ENCODE data around the gene GRIN3B.

GRIN3B gene

DNA sequence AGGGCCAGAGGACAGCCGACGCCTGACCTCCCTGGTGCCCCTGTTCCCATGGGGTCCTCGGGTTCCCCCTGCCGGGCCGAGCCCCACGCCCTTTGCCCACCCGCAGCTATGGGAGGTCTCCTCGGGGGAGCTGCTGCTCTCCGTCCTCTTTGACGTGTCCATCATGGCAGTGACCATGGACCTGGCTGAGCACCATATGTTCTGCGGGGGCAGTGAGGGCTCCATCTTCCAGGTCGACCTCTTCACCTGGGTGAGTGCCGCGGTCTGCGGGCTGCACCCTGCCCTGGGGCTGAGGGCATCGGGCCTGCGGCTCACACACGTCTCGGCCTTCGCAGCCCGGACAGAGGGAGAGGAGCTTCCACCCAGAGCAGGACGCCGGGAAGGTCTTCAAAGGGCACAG is 9.5 kb upstream of the GRIN3B start:
- H3K79me2 ChIP-seq: no peaks in the 10 kb centered on the region
- TF ChIP-seq, protein P1, sequence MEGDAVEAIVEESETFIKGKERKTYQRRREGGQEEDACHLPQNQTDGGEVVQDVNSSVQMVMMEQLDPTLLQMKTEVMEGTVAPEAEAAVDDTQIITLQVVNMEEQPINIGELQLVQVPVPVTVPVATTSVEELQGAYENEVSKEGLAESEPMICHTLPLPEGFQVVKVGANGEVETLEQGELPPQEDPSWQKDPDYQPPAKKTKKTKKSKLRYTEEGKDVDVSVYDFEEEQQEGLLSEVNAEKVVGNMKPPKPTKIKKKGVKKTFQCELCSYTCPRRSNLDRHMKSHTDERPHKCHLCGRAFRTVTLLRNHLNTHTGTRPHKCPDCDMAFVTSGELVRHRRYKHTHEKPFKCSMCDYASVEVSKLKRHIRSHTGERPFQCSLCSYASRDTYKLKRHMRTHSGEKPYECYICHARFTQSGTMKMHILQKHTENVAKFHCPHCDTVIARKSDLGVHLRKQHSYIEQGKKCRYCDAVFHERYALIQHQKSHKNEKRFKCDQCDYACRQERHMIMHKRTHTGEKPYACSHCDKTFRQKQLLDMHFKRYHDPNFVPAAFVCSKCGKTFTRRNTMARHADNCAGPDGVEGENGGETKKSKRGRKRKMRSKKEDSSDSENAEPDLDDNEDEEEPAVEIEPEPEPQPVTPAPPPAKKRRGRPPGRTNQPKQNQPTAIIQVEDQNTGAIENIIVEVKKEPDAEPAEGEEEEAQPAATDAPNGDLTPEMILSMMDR (IDR thresholded peaks at IDR 0.05): no peak
- H3K9me3 ChIP-seq (ENCODE audit: control insufficient read depth, low read length): no peaks in the 10 kb centered on the region
- no peaks in the 10 kb centered on the region for H3K27me3 ChIP-seq (ENCODE audit: control insufficient read depth, insufficient read depth, low read length)
- no peaks in the 10 kb centered on the region for H3K36me3 ChIP-seq (ENCODE audit: control insufficient read depth, insufficient read depth, low read length)
- H3K4me1 ChIP-seq: no peaks in the 10 kb centered on the region
- no peak overlapping the region for H2AFZ ChIP-seq
- no peak overlapping the region for H3K4me3 ChIP-seq (ENCODE audit: low read depth, low read length)
- no peak overlapping the region for H3K4me2 ChIP-seq (ENCODE audit: low read length)
- no peak overlapping the region for H3K9ac ChIP-seq
- no peak overlapping the region for H3K27ac ChIP-seq

DNA sequence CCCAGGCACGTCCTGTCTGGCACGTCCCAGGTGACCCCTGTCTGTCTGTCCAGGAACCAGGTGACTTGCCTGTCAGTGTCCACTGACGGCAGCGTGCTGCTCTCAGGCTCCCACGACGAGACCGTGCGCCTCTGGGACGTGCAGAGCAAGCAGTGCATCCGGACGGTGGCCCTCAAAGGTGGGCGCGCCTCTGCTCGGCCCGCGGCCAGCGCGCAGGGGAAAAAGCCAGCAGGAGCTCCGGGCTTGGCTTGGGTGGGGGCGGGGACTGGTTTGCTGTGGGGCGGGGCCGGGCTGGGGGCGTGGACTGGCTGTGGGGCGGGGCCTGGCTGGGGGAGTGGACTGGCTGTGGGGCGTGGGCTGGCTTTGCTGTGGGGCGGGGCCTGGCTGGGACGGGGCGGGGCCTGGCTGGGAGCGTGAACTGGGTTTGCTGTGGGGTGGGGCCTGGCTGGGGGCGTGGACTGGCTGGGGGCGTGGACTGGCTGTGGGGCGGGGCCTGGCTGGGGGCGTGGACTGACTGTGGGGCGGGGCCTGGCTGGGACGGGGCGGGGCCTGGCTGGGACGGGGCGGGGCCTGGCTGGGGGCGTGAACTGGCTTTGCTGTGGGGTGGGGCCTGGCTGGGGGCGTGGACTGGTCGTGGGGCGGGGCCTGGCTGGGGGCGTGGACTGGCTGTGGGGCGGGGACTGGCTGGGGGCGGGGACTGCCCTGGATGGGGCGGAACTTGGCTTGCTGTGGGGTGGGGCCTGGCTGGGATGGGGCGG is 8.9 kb upstream of the GRIN3B start:
- TF ChIP-seq, protein P1 (IDR thresholded peaks at IDR 0.05): no peak
- H3K27ac ChIP-seq: no peak overlapping the region
- no peaks in the 10 kb centered on the region for H3K36me3 ChIP-seq (ENCODE audit: control insufficient read depth, insufficient read depth, low read length)
- no peaks in the 10 kb centered on the region for H3K27me3 ChIP-seq (ENCODE audit: control insufficient read depth, insufficient read depth, low read length)
- H3K4me1 ChIP-seq: peaks cover 3% of the 10 kb centered on the region
- H3K9me3 ChIP-seq (ENCODE audit: control insufficient read depth, low read length): no peaks in the 10 kb centered on the region
- no peak overlapping the region for H2AFZ ChIP-seq
- no peak overlapping the region for H3K4me3 ChIP-seq (ENCODE audit: low read depth, low read length)
- H3K4me2 ChIP-seq (ENCODE audit: low read length): no peak overlapping the region
- no peaks in the 10 kb centered on the region for H3K79me2 ChIP-seq
- no peak overlapping the region for H3K9ac ChIP-seq

DNA sequence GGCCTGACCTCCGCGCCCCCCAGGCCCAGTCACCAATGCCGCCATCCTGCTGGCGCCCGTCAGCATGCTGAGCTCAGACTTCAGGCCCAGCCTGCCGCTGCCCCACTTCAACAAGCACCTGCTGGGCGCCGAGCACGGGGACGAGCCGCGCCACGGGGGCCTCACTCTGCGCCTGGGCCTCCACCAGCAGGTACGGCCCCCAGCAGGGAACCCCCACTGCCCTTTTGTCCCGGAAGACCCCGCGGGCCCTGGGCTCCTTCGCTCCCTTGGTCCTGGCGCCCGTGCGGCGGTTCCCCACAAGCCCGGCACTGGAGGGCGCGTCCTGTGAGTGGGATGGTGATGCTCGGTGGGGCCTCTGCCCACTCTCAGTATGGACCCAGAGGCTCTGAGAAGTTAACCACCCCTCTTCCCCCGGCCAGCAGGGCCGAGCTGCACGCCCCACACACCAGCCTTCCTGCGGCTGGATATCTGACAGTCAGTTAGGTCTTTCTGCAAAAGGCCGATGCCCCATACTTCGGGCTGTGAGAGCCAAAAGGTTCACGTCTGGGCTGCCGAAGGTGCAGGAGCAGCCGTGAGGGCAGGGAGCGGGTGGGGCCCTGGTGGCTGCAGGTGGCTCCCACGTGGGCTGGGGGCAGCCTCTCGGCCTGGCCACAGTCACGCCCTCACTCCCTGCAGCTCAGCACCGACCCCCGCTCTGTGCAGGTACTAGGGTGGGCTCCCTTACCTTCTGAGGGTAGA is 8.1 kb upstream of the GRIN3B start:
- no peak overlapping the region for H3K4me3 ChIP-seq (ENCODE audit: low read depth, low read length)
- H3K36me3 ChIP-seq (ENCODE audit: control insufficient read depth, insufficient read depth, low read length): no peaks in the 10 kb centered on the region
- H3K4me2 ChIP-seq (ENCODE audit: low read length): no peak overlapping the region
- TF ChIP-seq, protein P1 (IDR thresholded peaks at IDR 0.05): no peak
- no peak overlapping the region for H2AFZ ChIP-seq
- H3K9ac ChIP-seq: no peak overlapping the region
- H3K9me3 ChIP-seq (ENCODE audit: control insufficient read depth, low read length): no peaks in the 10 kb centered on the region
- peaks cover 4% of the 10 kb centered on the region for H3K4me1 ChIP-seq
- no peaks in the 10 kb centered on the region for H3K27me3 ChIP-seq (ENCODE audit: control insufficient read depth, insufficient read depth, low read length)
- H3K79me2 ChIP-seq: no peaks in the 10 kb centered on the region
- H3K27ac ChIP-seq: no peak overlapping the region

DNA sequence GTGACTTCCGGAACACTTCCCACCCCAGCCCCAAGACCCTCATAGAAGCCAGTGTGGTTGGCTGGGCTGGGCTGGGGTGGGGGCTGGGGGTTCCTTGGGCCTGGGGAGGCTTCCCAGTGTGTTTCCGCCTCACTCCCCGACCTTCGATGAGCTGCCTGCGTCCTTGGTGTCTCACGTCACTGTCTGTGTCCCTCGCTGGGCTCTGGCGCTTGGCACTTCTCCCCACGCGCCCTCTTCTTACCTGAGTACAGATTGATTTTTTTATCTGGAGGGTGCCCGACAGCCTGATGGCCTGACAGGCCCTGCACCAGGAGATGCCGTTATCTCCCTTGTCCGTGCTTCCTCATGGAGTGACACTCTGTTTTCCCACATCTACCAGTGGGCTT is 7.6 kb upstream of the GRIN3B start:
- H3K36me3 ChIP-seq (ENCODE audit: control insufficient read depth, insufficient read depth, low read length): no peaks in the 10 kb centered on the region
- no peaks in the 10 kb centered on the region for H3K27me3 ChIP-seq (ENCODE audit: control insufficient read depth, insufficient read depth, low read length)
- H3K4me1 ChIP-seq: peaks cover 4% of the 10 kb centered on the region
- no peaks in the 10 kb centered on the region for H3K79me2 ChIP-seq
- no peak overlapping the region for H3K4me2 ChIP-seq (ENCODE audit: low read length)
- TF ChIP-seq, protein P1 (IDR thresholded peaks at IDR 0.05): no peak
- no peak overlapping the region for H3K4me3 ChIP-seq (ENCODE audit: low read depth, low read length)
- H2AFZ ChIP-seq: no peak overlapping the region
- H3K9ac ChIP-seq: no peak overlapping the region
- H3K9me3 ChIP-seq (ENCODE audit: control insufficient read depth, low read length): no peaks in the 10 kb centered on the region
- no peak overlapping the region for H3K27ac ChIP-seq

Measured in parathyroid adenoma (tissue), 2 donors.